Panc1 (cell line): ENCODE results near the gene CSNK1G1. TPM values are rescaled to one million over a fixed set of nuclear protein-coding genes. Genes with fewer than 3 reads are reported as not detected.

Experiments
- ATAC-seq: fragments of 200-7000 bp; cut with Tn5 transposase; 2 replicates; pipeline ENCODE4 v1.9.1; 2020; ENCODE audit warnings: mild to moderate bottlenecking, moderate library complexity
- BruUV-seq: library from RNA; stranded (reverse); fragments of 400-500 nt; replicated peaks from 2 replicates; lab custom pipeline; 2021; lab: Mats Ljungman, UMichigan
- CTCF ChIA-PET: fragments of 300-600 bp; sonication (Branson Sonifier 250); formaldehyde crosslinking; loops from one replicate; lab custom pipeline; 2022; ENCODE audit warnings: antibody characterized with exemption; lab: Charles Lee
- POLR2A ChIA-PET: fragments of 300-600 bp; sonication (Branson Sonifier 250); formaldehyde crosslinking; loops from one replicate; lab custom pipeline; 2022; ENCODE audit warnings: antibody characterized with exemption; lab: Charles Lee
- DNase-seq: peaks from one replicate; pipeline ENCODE4 v3.0.0-alpha.2; 2010; ENCODE audit warnings: low read depth, low spot score
- H3K27ac ChIP-seq: 2 replicates; pipeline ENCODE4 v1.5.1; 2011; ENCODE audit warnings: mild to moderate bottlenecking, low read length, inconsistent platforms
- H3K27me3 ChIP-seq: fragments of 200-500 bp; sonication (Bioruptor generic); 2 replicates; pipeline ENCODE4 v1.6.0; 2014; ENCODE audit warnings: low read length, inconsistent platforms; ENCODE audit not compliant: control insufficient read depth, insufficient read depth
- H3K36me3 ChIP-seq: fragments of 200-500 bp; sonication (Bioruptor generic); 2 replicates; pipeline ENCODE4 v1.5.1; 2014; ENCODE audit warnings: inconsistent platforms, mild to moderate bottlenecking, low read length, moderate library complexity; ENCODE audit not compliant: control insufficient read depth, insufficient read depth
- H3K4me1 ChIP-seq: 2 replicates; pipeline ENCODE4 v1.5.1; 2011; ENCODE audit warnings: inconsistent platforms, mild to moderate bottlenecking, low read length, moderate library complexity; ENCODE audit not compliant: control insufficient read depth, insufficient read depth
- H3K4me3 ChIP-seq, 2 experiments: 2 replicates each; pipeline ENCODE4 v1.5.1; 2011 to 2012; ENCODE audit warnings: low read depth in 2 of 2, low read length in 2 of 2, mild to moderate bottlenecking in 2 of 2, inconsistent platforms in 1 of 2, moderate library complexity in 1 of 2
- H3K9me3 ChIP-seq: fragments of 200-500 bp; sonication (Bioruptor generic); 2 replicates; pipeline ENCODE4 v1.5.1; 2014; ENCODE audit warnings: low read depth, mild to moderate bottlenecking, inconsistent platforms, low read length, moderate library complexity; ENCODE audit not compliant: control insufficient read depth, insufficient read depth
- CTCF ChIP-seq: fragments of 450-650 bp; IDR thresholded peaks from 2 replicates; pipeline ENCODE4 v1.5.1; 2017; ENCODE audit warnings: mild to moderate bottlenecking
- POLR2AphosphoS5 ChIP-seq: IDR thresholded peaks from 2 replicates; pipeline ENCODE4 v1.6.1; 2012; ENCODE audit warnings: mild to moderate bottlenecking, low read depth, low read length, moderate library complexity
- SIN3A ChIP-seq: IDR thresholded peaks from 2 replicates; pipeline ENCODE4 v1.6.1; 2012; ENCODE audit warnings: low read depth, mild to moderate bottlenecking, low read length, moderate library complexity, borderline replicate concordance; ENCODE audit not compliant: insufficient read depth
- TCF7L2 ChIP-seq: IDR thresholded peaks from 2 replicates; pipeline ENCODE4 v1.6.1; 2011; ENCODE audit warnings: mild to moderate bottlenecking, low read depth, low read length, inconsistent platforms
- in situ Hi-C: cut with HindIII; loops from 2 replicates; pipeline ENCODE4 v1.10.0; 2016; ENCODE audit warnings: low sequenced_read_pairs, low pct_unique_long_range_greater_than_20kb
- intact Hi-C: fragments of 100-400 bp; cut with micrococcal nuclease; formaldehyde crosslinking; loops from one replicate; pipeline ENCODE4 v1.10.0; 2022; ENCODE audit not compliant: unreplicated experiment
- total RNA-seq: library from RNA; stranded (reverse); gene quantifications from one replicate; pipeline ENCODE4 v1.2.1, GENCODE V29; 2021; ENCODE audit not compliant: unreplicated experiment
- TF ChIP-seq, protein P1 (sequence below), 2 experiments: IDR thresholded peaks; 2 replicates each; pipeline ENCODE4 v1.6.1; 2011 to 2012; ENCODE audit warnings: low read depth in 2 of 2, control low read depth in 1 of 2, low read length in 1 of 2, mild to moderate bottlenecking in 1 of 2, moderate library complexity in 1 of 2; ENCODE audit not compliant: insufficient read depth in 1 of 2

Gene CSNK1G1
- total RNA-seq, 1 experiment from 2014 or later: 22.8 TPM

- H3K27ac ChIP-seq: no peak overlapping the region
- CTCF ChIA-PET: no interaction called here
- POLR2A ChIA-PET: interaction anchor here (0.6 kb wide), 1 partner anchor 70 kb away, joined by 7 read pairs; no protein-coding TSS in a partner anchor
- TF ChIP-seq SIN3A (no peak), CTCF (no peak), TCF7L2 (no peak), POLR2AphosphoS5 (no peak)
- TF ChIP-seq, protein P1, sequence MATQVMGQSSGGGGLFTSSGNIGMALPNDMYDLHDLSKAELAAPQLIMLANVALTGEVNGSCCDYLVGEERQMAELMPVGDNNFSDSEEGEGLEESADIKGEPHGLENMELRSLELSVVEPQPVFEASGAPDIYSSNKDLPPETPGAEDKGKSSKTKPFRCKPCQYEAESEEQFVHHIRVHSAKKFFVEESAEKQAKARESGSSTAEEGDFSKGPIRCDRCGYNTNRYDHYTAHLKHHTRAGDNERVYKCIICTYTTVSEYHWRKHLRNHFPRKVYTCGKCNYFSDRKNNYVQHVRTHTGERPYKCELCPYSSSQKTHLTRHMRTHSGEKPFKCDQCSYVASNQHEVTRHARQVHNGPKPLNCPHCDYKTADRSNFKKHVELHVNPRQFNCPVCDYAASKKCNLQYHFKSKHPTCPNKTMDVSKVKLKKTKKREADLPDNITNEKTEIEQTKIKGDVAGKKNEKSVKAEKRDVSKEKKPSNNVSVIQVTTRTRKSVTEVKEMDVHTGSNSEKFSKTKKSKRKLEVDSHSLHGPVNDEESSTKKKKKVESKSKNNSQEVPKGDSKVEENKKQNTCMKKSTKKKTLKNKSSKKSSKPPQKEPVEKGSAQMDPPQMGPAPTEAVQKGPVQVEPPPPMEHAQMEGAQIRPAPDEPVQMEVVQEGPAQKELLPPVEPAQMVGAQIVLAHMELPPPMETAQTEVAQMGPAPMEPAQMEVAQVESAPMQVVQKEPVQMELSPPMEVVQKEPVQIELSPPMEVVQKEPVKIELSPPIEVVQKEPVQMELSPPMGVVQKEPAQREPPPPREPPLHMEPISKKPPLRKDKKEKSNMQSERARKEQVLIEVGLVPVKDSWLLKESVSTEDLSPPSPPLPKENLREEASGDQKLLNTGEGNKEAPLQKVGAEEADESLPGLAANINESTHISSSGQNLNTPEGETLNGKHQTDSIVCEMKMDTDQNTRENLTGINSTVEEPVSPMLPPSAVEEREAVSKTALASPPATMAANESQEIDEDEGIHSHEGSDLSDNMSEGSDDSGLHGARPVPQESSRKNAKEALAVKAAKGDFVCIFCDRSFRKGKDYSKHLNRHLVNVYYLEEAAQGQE (IDR thresholded peaks at IDR 0.05; ENCODE audit: insufficient read depth in 1 of 2, low read depth in 2 of 2, low read length in 1 of 2): no peak
- no peaks in the 10 kb centered on the region for H3K9me3 ChIP-seq
- intact Hi-C loops: no loop called here
- H3K4me3 ChIP-seq: no peak overlapping the region
- no TSS peak for BruUV-seq
- H3K36me3 ChIP-seq: peaks cover 13% of the 10 kb centered on the region
- in situ Hi-C loops: no loop called here
- no peak for DNase-seq
- H3K4me1 ChIP-seq: peaks cover 9% of the 10 kb centered on the region
- no peaks in the 10 kb centered on the region for H3K27me3 ChIP-seq
- no peak for ATAC-seq
These were observed 199.2 kb downstream of the CSNK1G1 start for GRCh38 chr15:64156652-64157331.

GRCh38 chr15:64155802-64156651, 199.9 kb downstream of the CSNK1G1 start:
- intact Hi-C loops: no loop called here

More at GRCh38 chr15:64155802-64156651, 199.9 kb downstream of the CSNK1G1 start:
- ChIA-PET CTCF (no interaction called here), POLR2A (interaction anchor here (0.5 to 0.7 kb wide), 3 partner anchors 7 to 487 kb away, joined by 3 to 6 read pairs (median 6); partner anchors contain the start of gene PPIB)
- Histone ChIP-seq H3K27me3 (no peaks in the 10 kb centered on the region), H3K9me3 (no peaks in the 10 kb centered on the region), H3K27ac (no peak overlapping the region), H3K36me3 (peaks cover 13% of the 10 kb centered on the region), H3K4me1 (peaks cover 9% of the 10 kb centered on the region), H3K4me3 (no peak overlapping the region)
- ATAC-seq: no peak
- TF ChIP-seq POLR2AphosphoS5 (no peak; the same call in 1 of the 2 replicates), CTCF (no peak), SIN3A (no peak), TCF7L2 (no peak)
- TF ChIP-seq, protein P1 (IDR thresholded peaks at IDR 0.05; ENCODE audit: insufficient read depth in 1 of 2, low read depth in 2 of 2, low read length in 1 of 2): no peak
- DNase-seq: no peak
- in situ Hi-C loops: no loop called here
- TSS peak; percentile 60 for BruUV-seq
